Right cardiac atrium (tissue), 5 donors: ENCODE results near the gene GOLGA7B. TPM values are rescaled to one million over a fixed set of nuclear protein-coding genes. Genes with fewer than 3 reads are reported as not detected.

Experiments used
- ATAC-seq, 2 donors: fragments of 200-7000 bp; cut with Tn5 transposase; one replicate each; pipeline versions ENCODE4 v1.8.0 to v1.9.1; 2020; ENCODE audit warnings: moderate library complexity in 2 of 2, mild to moderate bottlenecking in 1 of 2
- DNase-seq, 3 donors: peaks; one replicate each; pipeline ENCODE4 v3.0.0-alpha.2; 2020
- H3K27ac ChIP-seq: one replicate; pipeline ENCODE4 v1.5.1; 2013; ENCODE audit warnings: mild to moderate bottlenecking, low read length, control low read depth, moderate library complexity
- H3K27me3 ChIP-seq: one replicate; pipeline ENCODE4 v1.6.1; 2013; ENCODE audit not compliant: control insufficient read depth, insufficient read depth
- H3K4me1 ChIP-seq: one replicate; pipeline ENCODE4 v1.6.1; 2013; ENCODE audit warnings: low read length; ENCODE audit not compliant: control insufficient read depth, insufficient read depth
- H3K4me3 ChIP-seq: one replicate; pipeline ENCODE4 v1.5.1; 2013; ENCODE audit warnings: low read length, control low read depth
- H3K9me3 ChIP-seq: one replicate; pipeline ENCODE4 v1.6.1; 2013; ENCODE audit warnings: low read length; ENCODE audit not compliant: control insufficient read depth
- WGBS: extraction: QIAGEN DNeasy Blood & Tissue Kit; methylation state at CpG from one replicate; pipeline ENCODE4 v1.1.7; 2013; 5-methylcytosine and 5-hydroxymethylcytosine counted together
- intact Hi-C, 4 donors: fragments of 100-400 bp; cut with DNase I; formaldehyde crosslinking; loops; one replicate each; pipeline versions ENCODE4 v1.11.0 to v1.14.0; 2022 to 2023
- polyA plus RNA-seq: library from polyadenylated mRNA; stranded (reverse); fragments of 200-250 nt; gene quantifications from one replicate; pipeline ENCODE4 v1.2.3, GENCODE V29; 2013
- total RNA-seq, 4 donors: library from RNA; stranded (reverse); fragmentation: NEBNext Ultra II Directional; extraction: Animal tissue kit (Norgen Biotek cat#: 25700); gene quantifications; one replicate each; pipeline ENCODE4 v1.2.1, GENCODE V29; 2021
- donor health status: healthy with polysubstance abuse.
- donor health status: DM: no; HTN: yes; CAD: no.
- donor health status: DM: no; HTN: no; CAD: no.
- donor health status: DM: no; HTN: yes; CAD: no; lungs with severe emphysema.
- donor health status: DM: yes; HTN: yes; CAD: no.

GOLGA7B gene
- total and polyA plus RNA-seq, 5 donors, result 4.1 to 11.7 (median 6.7) TPM

GRCh38 chr10:97851341-97852001 lies 1.8 kb downstream of the GOLGA7B start:
- no peaks in the 10 kb centered on the region for H3K27me3 ChIP-seq
- H3K4me3 ChIP-seq, result no peak overlapping the region
- peaks cover 3% of the 10 kb centered on the region for H3K4me1 ChIP-seq
- H3K9me3 ChIP-seq, result no peaks in the 10 kb centered on the region
- intact Hi-C loops, result no loop called here
- DNase-seq (no peak), ATAC-seq (no peak)
- 71% methylated on average over 7 of the region's 7 CpGs for WGBS
- H3K27ac ChIP-seq, result no peak overlapping the region

- Histone ChIP-seq H3K27ac (no peak overlapping the region), H3K4me3 (no peak overlapping the region), H3K9me3 (no peaks in the 10 kb centered on the region), H3K27me3 (no peaks in the 10 kb centered on the region), H3K4me1 (peaks cover 3% of the 10 kb centered on the region)
- ATAC-seq, result no peak
- WGBS, result 54% methylated on average over 3 of the region's 3 CpGs
- intact Hi-C loops, result no loop called here
- no peak for DNase-seq
These were observed 2.6 kb downstream of the GOLGA7B start for GRCh38 chr10:97852277-97852676.

GRCh38 chr10:97852840-97853405 lies 3.3 kb downstream of the GOLGA7B start:
- Histone ChIP-seq H3K4me1 (peaks cover 3% of the 10 kb centered on the region), H3K27ac (no peak overlapping the region), H3K9me3 (no peaks in the 10 kb centered on the region), H3K27me3 (no peaks in the 10 kb centered on the region), H3K4me3 (no peak overlapping the region)
- intact Hi-C loops, result no loop called here
- DNase-seq, result no peak
- no peak for ATAC-seq
- 83% methylated on average over 4 of the region's 4 CpGs for WGBS

GRCh38 chr10:97854743-97855142 lies 5.1 kb downstream of the GOLGA7B start:
- Histone ChIP-seq H3K4me3 (no peak overlapping the region), H3K27me3 (no peaks in the 10 kb centered on the region), H3K9me3 (no peaks in the 10 kb centered on the region), H3K27ac (no peak overlapping the region), H3K4me1 (peaks cover 3% of the 10 kb centered on the region)
- intact Hi-C loops, result no loop called here
- WGBS, result 89% methylated on average over 3 of the region's 3 CpGs
- no peak for DNase-seq
- no peak for ATAC-seq

- no peak for DNase-seq
- Histone ChIP-seq H3K27ac (no peak overlapping the region), H3K4me3 (no peak overlapping the region), H3K4me1 (no peaks in the 10 kb centered on the region), H3K27me3 (no peaks in the 10 kb centered on the region), H3K9me3 (no peaks in the 10 kb centered on the region)
- intact Hi-C loops, result no loop called here
- WGBS, result 59% methylated on average over 1 of the region's 1 CpG
- ATAC-seq, result no peak
These were observed 8.4 kb downstream of the GOLGA7B start for GRCh38 chr10:97858001-97858439.

GRCh38 chr10:97861097-97861750 lies 11.6 kb downstream of the GOLGA7B start:
- Histone ChIP-seq H3K27ac (no peak overlapping the region), H3K4me3 (no peak overlapping the region), H3K27me3 (no peaks in the 10 kb centered on the region), H3K4me1 (no peaks in the 10 kb centered on the region), H3K9me3 (no peaks in the 10 kb centered on the region)
- DNase-seq, result no peak
- peak; percentile 46 to 53 for ATAC-seq
- intact Hi-C loops, result loop anchor here in 3 of 4 donors (5.0 to 10.0 kb wide), 3 partner anchors 66 to 106 kb away; no protein-coding TSS in a partner anchor
- 72% methylated on average over 3 of the region's 3 CpGs for WGBS

- Histone ChIP-seq H3K9me3 (no peaks in the 10 kb centered on the region), H3K4me3 (no peak overlapping the region), H3K27me3 (no peaks in the 10 kb centered on the region), H3K27ac (no peak overlapping the region), H3K4me1 (no peaks in the 10 kb centered on the region)
- no peak for DNase-seq
- WGBS, result 17% methylated on average over 1 of the region's 1 CpG
- intact Hi-C loops, result loop anchor here in 3 of 4 donors (5.0 to 10.0 kb wide), 3 partner anchors 67 to 107 kb away; no protein-coding TSS in a partner anchor
- peak in 1 of 2 donors; percentile 10 for ATAC-seq
These were observed 12.3 kb downstream of the GOLGA7B start for GRCh38 chr10:97861924-97862323.

- no peak for ATAC-seq
- Histone ChIP-seq H3K4me3 (no peak overlapping the region), H3K4me1 (no peaks in the 10 kb centered on the region), H3K27ac (no peak overlapping the region), H3K27me3 (no peaks in the 10 kb centered on the region), H3K9me3 (no peaks in the 10 kb centered on the region)
- WGBS, result 88% methylated on average over 11 of the region's 11 CpGs
- DNase-seq, result no peak
- intact Hi-C loops, result loop anchor here in 3 of 4 donors (5.0 to 10.0 kb wide), 3 partner anchors 69 to 109 kb away; no protein-coding TSS in a partner anchor
These were observed 14.2 kb downstream of the GOLGA7B start for GRCh38 chr10:97863808-97864207.

GRCh38 chr10:97865488-97865887 lies 15.8 kb downstream of the GOLGA7B start:
- Histone ChIP-seq H3K4me3 (no peak overlapping the region), H3K27ac (no peak overlapping the region), H3K4me1 (no peaks in the 10 kb centered on the region), H3K9me3 (no peaks in the 10 kb centered on the region), H3K27me3 (no peaks in the 10 kb centered on the region)
- DNase-seq (no peak), ATAC-seq (no peak)
- intact Hi-C loops, result loop anchor here in 2 of 4 donors (10.0 kb wide), 2 partner anchors 71 to 111 kb away; no protein-coding TSS in a partner anchor
- 66% methylated on average over 18 of the region's 18 CpGs for WGBS

GRCh38 chr10:97866524-97867219 lies 17.0 kb downstream of the GOLGA7B start:
- Histone ChIP-seq H3K9me3 (no peaks in the 10 kb centered on the region), H3K4me3 (no peak overlapping the region), H3K27me3 (no peaks in the 10 kb centered on the region), H3K4me1 (no peaks in the 10 kb centered on the region), H3K27ac (no peak overlapping the region)
- no peak for ATAC-seq
- DNase-seq, result no peak
- intact Hi-C loops, result loop anchor here in 2 of 4 donors (10.0 kb wide), 2 partner anchors 72 to 112 kb away; no protein-coding TSS in a partner anchor
- 92% methylated on average over 10 of the region's 10 CpGs for WGBS
